Measurements from ENCODE around the gene C20orf204.

Gene C20orf204

DNA sequence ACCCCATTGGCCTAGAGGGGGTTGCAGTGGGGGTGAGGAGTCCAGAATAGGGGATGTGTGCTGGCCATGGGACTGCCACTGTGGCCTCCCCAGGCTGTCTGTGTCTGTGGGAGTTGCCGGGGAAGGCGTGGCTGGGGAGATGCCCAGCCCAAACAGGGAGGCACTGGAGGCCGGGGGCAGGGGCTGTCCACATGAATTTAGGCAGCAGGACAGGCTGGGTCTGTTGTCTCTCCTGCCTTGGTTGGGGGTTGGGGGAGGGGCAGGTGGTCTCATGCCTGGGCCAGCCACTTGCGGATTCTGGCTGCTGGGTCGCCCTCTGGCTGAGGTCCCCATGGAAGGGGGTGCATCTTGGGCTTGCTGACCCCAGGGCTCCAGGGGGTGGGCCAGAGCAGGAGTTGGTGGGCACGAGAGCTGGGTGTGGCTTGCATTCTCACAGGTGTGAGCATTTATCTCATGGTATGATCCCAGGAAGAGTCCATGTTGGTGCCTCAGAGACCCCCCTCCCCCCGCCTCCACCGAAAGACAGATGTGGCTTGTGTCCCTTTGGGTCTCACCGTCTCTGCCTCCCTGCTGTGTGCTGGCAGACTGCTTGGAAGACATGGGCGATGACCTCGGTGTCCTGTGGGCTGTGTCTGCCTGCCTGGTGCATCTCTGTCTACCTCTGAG, 9.5 kb downstream of the C20orf204 start:
- peaks cover 45% of the 10 kb centered on the region for H3K4me1 Mint-ChIP-seq
- peaks cover 1% of the 10 kb centered on the region for H3K27me3 Mint-ChIP-seq
- no peaks in the 10 kb centered on the region for H3K36me3 Mint-ChIP-seq
- peak overlapping the region; percentile 47 for H3K27ac Mint-ChIP-seq
- H3K4me3 Mint-ChIP-seq: no peak overlapping the region
- H3K9me3 Mint-ChIP-seq: no peaks in the 10 kb centered on the region

DNA sequence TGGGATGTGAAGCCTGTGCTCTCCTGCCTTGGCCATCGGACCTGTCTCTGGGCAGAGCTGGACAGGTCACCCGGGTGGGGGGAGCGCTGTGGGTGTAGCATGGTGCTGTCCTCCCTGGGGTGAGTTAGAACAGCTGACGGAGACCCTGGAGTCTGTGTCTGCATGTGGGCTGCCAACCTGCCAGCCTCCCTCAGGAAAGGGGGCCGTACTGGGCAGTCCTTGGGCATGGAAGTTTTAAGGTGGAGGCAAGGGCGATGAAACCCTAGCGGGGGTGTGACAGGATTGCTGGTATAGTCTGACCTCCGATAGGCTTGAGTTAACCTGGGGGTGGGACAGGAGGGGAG, 11.0 kb downstream of the C20orf204 start:
- peaks cover 37% of the 10 kb centered on the region for H3K4me1 Mint-ChIP-seq
- peak overlapping the region; percentile 23 for H3K27ac Mint-ChIP-seq
- peaks cover 3% of the 10 kb centered on the region for H3K27me3 Mint-ChIP-seq
- no peaks in the 10 kb centered on the region for H3K36me3 Mint-ChIP-seq
- no peaks in the 10 kb centered on the region for H3K9me3 Mint-ChIP-seq
- H3K4me3 Mint-ChIP-seq: peak overlapping the region; percentile 26

GRCh38 chr20:64047968-64048401, 12.0 kb downstream of the C20orf204 start:
- H3K36me3 Mint-ChIP-seq: no peaks in the 10 kb centered on the region
- peak overlapping the region; percentile 30 for H3K27ac Mint-ChIP-seq
- H3K4me1 Mint-ChIP-seq: peaks cover 37% of the 10 kb centered on the region
- peaks cover 3% of the 10 kb centered on the region for H3K27me3 Mint-ChIP-seq
- H3K4me3 Mint-ChIP-seq: peak overlapping the region; percentile 54
- H3K9me3 Mint-ChIP-seq: no peaks in the 10 kb centered on the region

DNA sequence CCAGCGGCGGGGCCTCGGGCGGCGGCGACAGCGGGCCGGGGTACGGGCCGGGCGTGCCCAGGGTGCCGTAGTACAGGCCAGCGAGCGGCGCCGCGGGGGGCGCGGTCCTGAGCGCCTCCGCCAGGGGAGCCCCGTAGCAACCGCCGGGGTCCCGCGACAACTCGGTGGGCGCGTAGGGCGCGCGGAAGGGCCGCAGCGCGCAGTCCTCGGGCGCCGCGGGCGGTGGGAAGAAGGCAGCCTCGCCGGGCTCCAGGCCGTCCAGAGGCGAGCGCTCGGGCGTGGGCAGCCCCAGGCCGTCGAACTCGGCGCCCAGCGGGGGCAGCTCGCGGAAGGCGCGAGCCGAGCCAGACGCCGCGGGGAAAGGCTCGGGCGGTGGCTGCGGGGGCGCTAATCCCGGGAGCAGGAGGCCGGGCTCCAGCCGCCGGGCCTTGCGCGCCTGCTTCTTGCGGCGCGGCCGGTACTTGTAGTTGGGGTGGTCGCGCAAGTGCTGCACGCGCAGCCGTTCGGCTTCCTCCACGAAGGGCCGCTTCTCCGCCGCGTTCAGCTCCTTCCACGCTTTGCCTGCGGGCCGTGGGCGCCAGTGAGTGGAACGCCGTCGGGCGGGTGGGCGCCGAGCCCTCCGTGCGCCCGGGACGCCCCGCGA, 12.5 kb downstream of the C20orf204 start:
- Mint-ChIP-seq H3K27me3 (peaks cover 5% of the 10 kb centered on the region), H3K27ac (no peak overlapping the region), H3K9me3 (no peaks in the 10 kb centered on the region), H3K4me3 (no peak overlapping the region), H3K4me1 (peaks cover 36% of the 10 kb centered on the region), H3K36me3 (no peaks in the 10 kb centered on the region)

GRCh38 chr20:64049060-64049877, 13.3 kb downstream of the C20orf204 start, which contains the start of gene SOX18:
Gene SOX18, minus strand, starts transcription at chr20:64049639. Its CDS starts 123 bp downstream, at chr20:64049516.
- Mint-ChIP-seq H3K36me3 (no peaks in the 10 kb centered on the region), H3K4me1 (peaks cover 29% of the 10 kb centered on the region), H3K27me3 (peaks cover 7% of the 10 kb centered on the region), H3K9me3 (no peaks in the 10 kb centered on the region), H3K4me3 (peak within 1 kb of the TSS; percentile 66), H3K27ac (no peak within 1 kb of the TSS)

DNA sequence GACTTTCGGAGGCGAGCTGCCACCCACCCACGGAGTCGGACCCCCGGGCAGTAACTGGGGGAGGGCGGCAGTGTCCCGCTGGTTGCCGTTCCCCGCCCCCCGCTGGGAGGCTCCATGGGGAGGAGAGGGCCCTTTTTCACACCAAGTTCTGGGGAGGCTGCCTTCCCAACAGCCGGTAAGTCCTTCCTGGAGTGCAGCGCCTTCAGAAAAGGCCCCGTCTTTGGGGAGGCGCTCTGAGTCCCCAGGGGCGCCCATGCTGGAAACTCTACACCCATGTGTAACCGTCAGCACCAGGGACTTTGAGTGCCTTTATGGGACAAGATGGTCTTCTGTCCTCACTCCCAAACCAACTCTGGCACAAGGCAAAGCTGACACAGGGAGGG, 13.9 kb downstream of the C20orf204 start:
- H3K9me3 Mint-ChIP-seq: no peaks in the 10 kb centered on the region
- H3K27me3 Mint-ChIP-seq: peaks cover 7% of the 10 kb centered on the region
- H3K4me1 Mint-ChIP-seq: peaks cover 23% of the 10 kb centered on the region
- peak overlapping the region; percentile 19 for H3K4me3 Mint-ChIP-seq
- H3K27ac Mint-ChIP-seq: no peak overlapping the region
- H3K36me3 Mint-ChIP-seq: no peaks in the 10 kb centered on the region

- peaks cover 7% of the 10 kb centered on the region for H3K27me3 Mint-ChIP-seq
- H3K36me3 Mint-ChIP-seq: no peaks in the 10 kb centered on the region
- H3K27ac Mint-ChIP-seq: no peak overlapping the region
- H3K4me1 Mint-ChIP-seq: peaks cover 18% of the 10 kb centered on the region
- H3K9me3 Mint-ChIP-seq: no peaks in the 10 kb centered on the region
- H3K4me3 Mint-ChIP-seq: no peak overlapping the region
Observed at GRCh38 chr20:64050261-64051032, 14.5 kb downstream of the C20orf204 start.

DNA sequence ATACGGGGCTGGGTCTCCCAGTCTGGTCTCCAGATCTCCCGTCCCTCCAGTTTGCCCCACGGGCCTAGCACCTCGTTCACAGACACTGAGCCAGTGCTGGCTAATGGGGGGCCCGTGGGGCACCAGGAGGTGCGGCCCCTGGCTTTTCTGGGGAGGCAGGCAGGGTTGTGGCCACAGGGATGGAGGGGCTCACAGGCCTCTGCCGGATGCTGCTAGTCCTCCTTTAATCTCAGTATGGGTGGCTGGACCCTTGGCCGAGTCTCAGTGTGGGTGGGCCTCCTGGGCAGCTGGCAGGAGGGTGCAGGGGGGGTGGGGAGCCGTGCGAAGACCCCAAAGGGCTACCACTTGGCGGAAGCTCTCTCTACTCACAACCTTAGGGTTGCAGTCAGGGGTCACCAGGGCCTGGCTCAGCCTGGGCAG, 15.1 kb downstream of the C20orf204 start:
- H3K9me3 Mint-ChIP-seq: no peaks in the 10 kb centered on the region
- H3K36me3 Mint-ChIP-seq: no peaks in the 10 kb centered on the region
- H3K4me1 Mint-ChIP-seq: peaks cover 13% of the 10 kb centered on the region
- H3K27ac Mint-ChIP-seq: no peak overlapping the region
- peaks cover 7% of the 10 kb centered on the region for H3K27me3 Mint-ChIP-seq
- H3K4me3 Mint-ChIP-seq: no peak overlapping the region

DNA sequence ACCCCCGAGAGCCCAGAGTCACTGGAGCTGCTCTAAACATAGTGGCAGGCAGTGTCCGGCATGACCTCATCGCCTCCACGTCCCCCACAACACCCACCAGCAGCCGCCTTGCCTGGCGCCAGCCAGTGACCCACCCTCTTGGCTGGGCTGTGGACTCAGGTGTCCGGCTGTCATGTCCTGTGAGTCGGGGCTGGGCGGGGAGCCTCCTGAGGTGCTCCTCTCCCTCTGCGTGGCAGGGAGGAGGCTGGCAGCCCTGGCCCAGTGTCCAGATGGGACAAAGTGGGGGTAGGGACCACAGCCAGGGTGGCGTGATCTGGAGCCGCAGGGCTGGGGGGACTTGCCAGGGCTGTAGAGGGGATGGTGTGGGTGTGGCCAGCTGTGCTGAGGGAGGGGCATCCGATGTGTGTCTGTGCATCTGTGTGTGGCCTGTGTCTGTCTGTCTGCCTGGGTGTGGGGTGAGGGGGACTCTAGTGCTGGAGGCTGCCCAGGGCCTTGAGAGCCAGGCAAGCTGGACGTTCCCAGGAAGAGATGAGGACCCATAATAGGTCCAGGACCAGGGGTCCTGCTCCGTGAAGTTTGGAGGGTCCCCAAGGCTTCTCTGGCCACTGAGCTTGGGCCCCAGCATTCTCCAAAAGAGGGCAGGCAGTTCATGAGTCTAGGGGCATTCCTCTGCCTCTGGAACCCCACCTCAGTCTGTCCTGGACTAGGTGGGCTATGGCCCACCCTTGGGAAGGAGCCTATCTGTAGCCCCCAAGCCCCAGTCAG, 15.8 kb downstream of the C20orf204 start:
- H3K36me3 Mint-ChIP-seq: no peaks in the 10 kb centered on the region
- H3K4me3 Mint-ChIP-seq: no peak overlapping the region
- H3K4me1 Mint-ChIP-seq: peaks cover 6% of the 10 kb centered on the region
- H3K9me3 Mint-ChIP-seq: no peaks in the 10 kb centered on the region
- no peak overlapping the region for H3K27ac Mint-ChIP-seq
- peaks cover 6% of the 10 kb centered on the region for H3K27me3 Mint-ChIP-seq

DNA sequence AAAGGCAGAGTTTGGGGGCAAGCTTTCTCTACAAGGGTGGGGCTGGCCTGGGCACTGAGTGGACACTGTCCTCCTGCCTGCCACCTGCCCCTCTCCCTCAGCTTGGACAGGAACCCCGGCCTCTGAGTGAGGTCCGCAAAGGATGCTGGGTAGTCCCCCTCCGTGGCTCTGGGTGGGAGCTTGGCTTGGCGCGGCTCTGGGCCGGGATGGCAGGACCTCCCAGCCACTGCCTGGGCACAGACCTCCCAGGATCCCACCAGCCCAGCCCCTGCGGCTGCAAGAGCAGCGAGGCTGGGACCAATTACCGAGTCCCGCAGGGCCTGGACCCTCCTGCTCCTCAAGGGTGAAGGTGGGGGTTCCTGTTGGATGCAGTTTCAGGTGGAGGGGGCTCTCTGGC, 16.3 kb downstream of the C20orf204 start:
- H3K27ac Mint-ChIP-seq: no peak overlapping the region
- H3K4me1 Mint-ChIP-seq: peaks cover 4% of the 10 kb centered on the region
- H3K27me3 Mint-ChIP-seq: peaks cover 5% of the 10 kb centered on the region
- no peaks in the 10 kb centered on the region for H3K9me3 Mint-ChIP-seq
- no peak overlapping the region for H3K4me3 Mint-ChIP-seq
- no peaks in the 10 kb centered on the region for H3K36me3 Mint-ChIP-seq

GRCh38 chr20:64052987-64053840, 17.2 kb downstream of the C20orf204 start:
- Mint-ChIP-seq H3K4me1 (peaks cover 11% of the 10 kb centered on the region), H3K36me3 (no peaks in the 10 kb centered on the region), H3K27me3 (peaks cover 5% of the 10 kb centered on the region), H3K4me3 (no peak overlapping the region), H3K9me3 (no peaks in the 10 kb centered on the region), H3K27ac (no peak overlapping the region)

GRCh38 chr20:64053841-64054661, 18.1 kb downstream of the C20orf204 start:
- H3K4me1 Mint-ChIP-seq: peaks cover 16% of the 10 kb centered on the region
- peaks cover 5% of the 10 kb centered on the region for H3K27me3 Mint-ChIP-seq
- H3K27ac Mint-ChIP-seq: peak overlapping the region; percentile 41
- H3K4me3 Mint-ChIP-seq: no peak overlapping the region
- no peaks in the 10 kb centered on the region for H3K9me3 Mint-ChIP-seq
- H3K36me3 Mint-ChIP-seq: no peaks in the 10 kb centered on the region

DNA sequence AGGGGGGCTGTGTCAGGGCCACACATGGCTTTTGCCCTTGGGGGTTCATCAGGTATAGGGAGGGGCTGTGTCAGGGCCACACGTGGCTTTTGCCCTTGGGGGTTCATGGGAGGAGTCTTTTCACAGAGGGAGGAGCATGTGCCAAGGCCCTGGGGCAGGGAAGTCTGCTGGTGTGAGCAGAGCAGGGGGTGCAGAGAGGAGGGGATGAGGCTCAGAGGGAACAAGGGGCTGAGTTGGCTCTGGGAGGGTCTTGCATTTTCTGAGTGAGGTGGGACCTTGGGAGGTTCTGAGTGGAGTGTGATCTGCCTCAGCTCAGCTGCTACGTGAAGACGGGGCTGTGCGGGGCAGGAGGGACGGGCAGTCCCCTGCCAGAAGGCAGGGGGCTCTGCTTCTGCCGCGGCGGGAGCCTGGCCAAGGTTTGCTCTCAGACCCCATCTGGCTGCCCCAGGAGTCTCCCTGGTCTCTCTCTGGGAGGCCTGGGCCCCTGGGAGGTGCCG, 19.5 kb downstream of the C20orf204 start:
- Mint-ChIP-seq H3K9me3 (no peaks in the 10 kb centered on the region), H3K4me3 (peak overlapping the region; percentile 23), H3K27me3 (peaks cover 5% of the 10 kb centered on the region), H3K4me1 (peaks cover 16% of the 10 kb centered on the region), H3K27ac (no peak overlapping the region), H3K36me3 (no peaks in the 10 kb centered on the region)
